Ascending aorta (tissue), 2 donors: ENCODE results near the gene ECSCR. TPM values are rescaled to one million over a fixed set of nuclear protein-coding genes. Genes with fewer than 3 reads are reported as not detected.
A peak's percentile ranks its signal among the peaks of the same experiment; 100 is the strongest.

Experiments
- DNase-seq, 2 donors: peaks; one replicate each; pipeline ENCODE4 v3.0.0-alpha.2; 2019; ENCODE audit warnings: low spot score in 2 of 2
- H3K27ac ChIP-seq, 2 donors: fragments of 200-600 bp; sonication (generic); one replicate each; pipeline ENCODE4 v1.5.1; 2016 to 2017; ENCODE audit warnings: mild to moderate bottlenecking in 1 of 2
- H3K27me3 ChIP-seq: fragments of 200-600 bp; sonication (generic); one replicate; pipeline ENCODE4 v1.5.1; 2017
- H3K36me3 ChIP-seq, 2 donors: fragments of 200-600 bp; sonication (generic); one replicate each; pipeline ENCODE4 v1.5.1; 2016
- H3K4me1 ChIP-seq, 2 donors: fragments of 200-600 bp; sonication (generic); one replicate each; pipeline ENCODE4 v1.5.1; 2016 to 2017; ENCODE audit warnings: mild to moderate bottlenecking in 1 of 2
- H3K4me3 ChIP-seq, 2 donors: fragments of 200-600 bp; sonication (generic); one replicate each; pipeline ENCODE4 v1.5.1; 2016 to 2017; ENCODE audit warnings: mild to moderate bottlenecking in 1 of 2
- H3K9me3 ChIP-seq, 2 donors: fragments of 200-600 bp; sonication (generic); one replicate each; pipeline ENCODE4 v1.5.1; 2016
- intact Hi-C: fragments of 100-400 bp; cut with DNase I; formaldehyde crosslinking; loops from one replicate; pipeline ENCODE4 v1.15.1; 2023
- total RNA-seq: library from RNA; depleted of rRNA; stranded (reverse); fragments of >200 nt; gene quantifications from one replicate; pipeline ENCODE4 v1.1.0, GENCODE V29; 2016
- TF ChIP-seq, protein P1 (sequence below), 3 experiments: fragments of 200-600 bp in 2 of 3; fragments of 450-650 bp in 1 of 3; sonication (generic) in 2 of 3; IDR thresholded peaks; one replicate each; pipeline ENCODE4 v1.5.1; 2016 to 2019; ENCODE audit warnings: antibody characterized with exemption in 3 of 3, mild to moderate bottlenecking in 1 of 3, moderate library complexity in 1 of 3

The ECSCR gene
- total RNA-seq, 1 donor from 2014 or later, result 51.6 TPM

DNA sequence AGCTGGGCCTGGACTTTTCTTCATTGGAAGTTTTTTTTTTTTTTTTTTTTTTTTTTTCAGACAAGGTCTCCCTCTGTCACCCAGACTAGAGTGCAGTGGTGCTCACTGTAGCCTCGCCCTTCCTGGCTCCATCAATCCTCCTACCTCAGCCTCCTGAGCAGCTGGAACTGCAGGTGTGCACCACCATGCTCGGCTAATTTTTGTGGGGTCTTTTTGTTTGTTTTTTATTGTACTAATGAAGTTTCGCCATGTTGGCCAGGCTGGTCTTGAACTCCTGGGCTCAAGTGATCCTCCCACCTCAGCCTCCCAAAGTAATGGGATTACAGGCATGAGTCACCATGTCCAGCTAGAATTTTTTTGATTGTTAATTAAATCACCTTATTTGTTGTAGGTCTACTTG lies 26.9 kb downstream of the ECSCR start:
- intact Hi-C loops, result loop anchor here (5.0 kb wide), 1 partner anchor 127 kb away; the partner anchor contains the start of gene UBE2D2
- Histone ChIP-seq H3K4me3 (no peak overlapping the region), H3K27me3 (no peaks in the 10 kb centered on the region), H3K36me3 (peaks cover 4 to 24% of the 10 kb centered on the region in 2 donors), H3K9me3 (no peaks in the 10 kb centered on the region), H3K4me1 (peaks cover 5 to 9% of the 10 kb centered on the region in 2 donors), H3K27ac (no peak overlapping the region)
- TF ChIP-seq, protein P1, sequence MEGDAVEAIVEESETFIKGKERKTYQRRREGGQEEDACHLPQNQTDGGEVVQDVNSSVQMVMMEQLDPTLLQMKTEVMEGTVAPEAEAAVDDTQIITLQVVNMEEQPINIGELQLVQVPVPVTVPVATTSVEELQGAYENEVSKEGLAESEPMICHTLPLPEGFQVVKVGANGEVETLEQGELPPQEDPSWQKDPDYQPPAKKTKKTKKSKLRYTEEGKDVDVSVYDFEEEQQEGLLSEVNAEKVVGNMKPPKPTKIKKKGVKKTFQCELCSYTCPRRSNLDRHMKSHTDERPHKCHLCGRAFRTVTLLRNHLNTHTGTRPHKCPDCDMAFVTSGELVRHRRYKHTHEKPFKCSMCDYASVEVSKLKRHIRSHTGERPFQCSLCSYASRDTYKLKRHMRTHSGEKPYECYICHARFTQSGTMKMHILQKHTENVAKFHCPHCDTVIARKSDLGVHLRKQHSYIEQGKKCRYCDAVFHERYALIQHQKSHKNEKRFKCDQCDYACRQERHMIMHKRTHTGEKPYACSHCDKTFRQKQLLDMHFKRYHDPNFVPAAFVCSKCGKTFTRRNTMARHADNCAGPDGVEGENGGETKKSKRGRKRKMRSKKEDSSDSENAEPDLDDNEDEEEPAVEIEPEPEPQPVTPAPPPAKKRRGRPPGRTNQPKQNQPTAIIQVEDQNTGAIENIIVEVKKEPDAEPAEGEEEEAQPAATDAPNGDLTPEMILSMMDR (IDR thresholded peaks at IDR 0.05), result no peak
- DNase-seq, result peak in 1 of 2 donors; percentile 51

DNA sequence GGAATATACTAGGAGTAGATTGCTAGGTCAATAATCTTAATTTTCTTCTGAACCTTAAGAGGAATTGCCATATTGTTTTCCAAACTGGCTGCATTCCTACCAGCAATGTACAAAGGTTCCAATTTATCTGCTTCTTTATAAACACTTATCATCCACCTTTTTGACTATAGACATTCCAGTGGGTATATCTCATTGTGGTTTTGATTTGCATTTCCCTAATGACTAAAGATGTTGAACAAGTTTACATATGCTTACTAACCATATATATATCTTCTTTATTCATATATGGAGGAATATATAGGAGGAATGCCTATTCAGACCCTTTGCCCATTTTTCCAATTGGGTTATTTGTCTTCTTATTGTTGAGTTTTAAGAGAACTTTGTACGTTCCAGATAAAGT lies 30.8 kb downstream of the ECSCR start:
- Histone ChIP-seq H3K36me3 (peaks cover 15 to 32% of the 10 kb centered on the region in 2 donors), H3K9me3 (no peaks in the 10 kb centered on the region), H3K4me3 (no peak overlapping the region), H3K27ac (no peak overlapping the region), H3K27me3 (no peaks in the 10 kb centered on the region), H3K4me1 (peaks cover 0 to 2% of the 10 kb centered on the region in 2 donors)
- DNase-seq, result no peak
- TF ChIP-seq, protein P1 (IDR thresholded peaks at IDR 0.05), result no peak
- intact Hi-C loops, result no loop called here

DNA sequence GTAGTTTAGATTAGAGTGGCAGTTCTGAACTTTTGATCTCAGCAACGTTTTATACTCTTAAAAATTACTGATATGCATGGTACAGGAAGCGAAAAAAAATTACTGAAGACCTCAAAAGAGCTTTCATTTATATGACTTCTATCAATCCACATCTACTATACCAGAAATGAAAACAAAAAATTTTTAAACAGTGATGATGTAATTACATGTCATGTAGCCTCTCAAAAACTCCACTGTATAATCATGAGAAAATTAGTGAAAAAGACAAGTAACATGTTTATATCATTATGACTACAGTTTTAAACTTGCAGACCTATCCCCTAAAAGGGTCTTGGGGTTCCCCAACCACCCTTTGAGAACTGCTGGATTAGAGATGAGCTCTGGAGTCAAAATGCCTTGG lies 32.5 kb downstream of the ECSCR start:
- no peaks in the 10 kb centered on the region for H3K27me3 ChIP-seq
- DNase-seq, result no peak
- H3K4me3 ChIP-seq, result no peak overlapping the region
- intact Hi-C loops, result no loop called here
- H3K27ac ChIP-seq, result no peak overlapping the region
- H3K36me3 ChIP-seq, result peaks cover 30 to 43% of the 10 kb centered on the region in 2 donors
- no peaks in the 10 kb centered on the region for H3K9me3 ChIP-seq
- TF ChIP-seq, protein P1 (IDR thresholded peaks at IDR 0.05), result no peak
- H3K4me1 ChIP-seq, result peaks cover 0 to 6% of the 10 kb centered on the region in 2 donors

DNA sequence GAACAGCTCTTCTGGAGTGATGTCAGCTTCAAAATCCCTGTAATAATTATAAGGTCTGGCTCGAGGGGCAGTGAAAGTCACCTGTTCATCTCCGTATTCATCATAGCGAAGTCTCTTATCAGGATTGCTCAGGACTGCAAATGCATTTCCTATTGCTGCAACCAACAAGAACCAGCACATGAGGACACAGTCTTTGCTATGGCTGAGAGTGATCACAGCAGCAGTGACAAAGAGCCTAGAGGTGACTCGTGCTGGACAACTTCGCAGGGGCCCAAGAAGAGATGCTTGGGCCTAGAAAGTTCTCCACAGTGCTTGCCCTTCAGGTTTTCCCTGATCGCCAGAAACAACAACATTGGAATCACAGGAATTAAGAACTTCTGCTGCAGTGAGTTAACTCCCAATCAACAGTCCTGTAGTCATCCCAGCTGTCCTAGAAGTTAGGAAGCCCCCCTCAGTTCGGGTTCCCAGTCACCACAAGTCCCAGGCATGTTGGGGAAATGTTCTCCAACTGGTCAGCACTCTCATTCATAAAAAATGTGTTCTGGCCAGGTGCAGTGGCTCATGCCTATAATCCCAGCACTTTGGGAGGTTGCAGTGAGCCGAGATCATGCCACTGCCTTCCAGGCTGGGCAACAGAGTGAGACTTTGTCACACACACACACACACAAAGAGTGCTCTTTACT lies 36.2 kb downstream of the ECSCR start:
- no peak overlapping the region for H3K4me3 ChIP-seq
- intact Hi-C loops, result loop anchor here (10.0 kb wide), 1 partner anchor 338 kb away; no protein-coding TSS in a partner anchor
- H3K9me3 ChIP-seq, result no peaks in the 10 kb centered on the region
- no peaks in the 10 kb centered on the region for H3K27me3 ChIP-seq
- peaks cover 39 to 44% of the 10 kb centered on the region in 2 donors for H3K36me3 ChIP-seq
- peak in 1 of 2 donors; percentile 68 for DNase-seq
- TF ChIP-seq, protein P1 (IDR thresholded peaks at IDR 0.05), result no peak
- peak overlapping the region in 1 of 2 donors; percentile 58 for H3K27ac ChIP-seq
- peaks cover 0 to 6% of the 10 kb centered on the region in 2 donors for H3K4me1 ChIP-seq

DNA sequence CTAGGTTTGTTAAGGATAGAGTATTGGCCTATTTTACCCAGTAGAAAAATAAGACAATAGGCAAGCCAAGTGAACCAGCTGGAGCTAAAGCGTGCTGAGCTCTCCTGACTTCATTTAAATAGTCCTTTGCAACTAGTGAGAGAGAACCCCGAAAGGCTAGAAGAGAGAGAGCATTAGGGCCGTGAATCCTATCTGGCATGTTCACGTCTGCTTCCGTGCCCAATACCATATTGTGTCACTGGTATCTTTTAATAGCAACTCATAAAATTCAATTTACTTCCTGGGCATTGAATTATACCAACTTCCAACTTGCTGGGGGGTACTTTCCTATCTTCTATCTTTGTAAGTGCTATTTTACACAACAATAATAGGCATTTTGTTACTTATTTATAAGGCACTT lies 37.0 kb downstream of the ECSCR start:
- no peaks in the 10 kb centered on the region for H3K9me3 ChIP-seq
- peaks cover 42 to 52% of the 10 kb centered on the region in 2 donors for H3K36me3 ChIP-seq
- no peaks in the 10 kb centered on the region for H3K27me3 ChIP-seq
- H3K27ac ChIP-seq, result peak overlapping the region in 1 of 2 donors; percentile 58
- intact Hi-C loops, result loop anchor here (10.0 kb wide), 1 partner anchor 339 kb away; no protein-coding TSS in a partner anchor
- peaks cover 0 to 6% of the 10 kb centered on the region in 2 donors for H3K4me1 ChIP-seq
- TF ChIP-seq, protein P1 (IDR thresholded peaks at IDR 0.05), result no peak
- DNase-seq, result no peak
- H3K4me3 ChIP-seq, result no peak overlapping the region
